ENCODE results near the gene PRKAG1.

PRKAG1 gene

DNA sequence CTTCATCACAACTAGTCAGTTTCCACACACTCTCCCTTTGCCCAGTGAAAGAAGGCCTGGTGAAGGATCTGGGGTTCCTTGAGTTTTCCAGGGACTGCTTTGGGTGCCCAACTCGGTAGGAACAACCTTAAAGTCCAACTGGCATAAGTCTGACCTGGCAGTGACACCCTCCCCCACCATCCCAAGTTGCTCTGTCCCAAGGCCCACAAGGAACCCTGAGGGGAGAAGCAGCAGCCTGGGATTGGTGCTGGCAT lies 40.4 kb upstream of the PRKAG1 start:
- no peak for TF ChIP-seq CTCF (IDR thresholded peaks at IDR 0.05; ENCODE audit: low read depth, low read length)
- DNase-seq (ENCODE audit: extremely low read depth, low read depth), result no peak

DNA sequence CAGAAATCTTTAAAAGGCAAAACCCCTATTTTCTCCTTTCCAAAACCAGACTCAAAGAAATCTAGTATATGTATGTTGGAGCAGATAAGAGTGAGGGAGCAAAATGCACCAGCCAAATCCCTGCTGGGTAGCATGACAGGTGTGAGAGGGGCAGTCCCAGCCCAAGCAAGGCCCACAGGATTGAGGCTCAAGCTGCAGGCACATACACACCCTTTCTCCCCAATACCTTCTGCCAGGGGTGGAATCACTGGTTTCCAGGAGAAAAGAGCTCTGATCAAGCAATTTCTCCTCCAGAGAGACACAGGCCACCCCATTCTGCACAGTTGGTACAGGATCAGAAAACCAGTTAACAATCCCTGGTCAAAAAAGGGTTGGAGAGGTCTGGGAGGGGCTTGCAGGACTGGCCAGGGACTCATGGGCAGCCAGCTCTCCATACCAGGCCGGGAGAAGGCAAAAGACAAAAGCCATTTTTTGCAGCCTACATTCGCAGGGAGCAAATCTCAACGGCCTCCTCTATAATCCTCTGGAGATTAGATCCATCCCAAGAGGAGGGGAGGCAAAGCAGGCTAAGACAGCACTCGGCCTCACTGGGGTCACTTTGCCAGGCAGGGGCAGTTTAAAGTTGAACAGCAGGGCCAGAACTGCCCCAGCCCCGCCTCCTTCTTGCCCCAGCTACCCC lies 39.9 kb upstream of the PRKAG1 start:
- no peak for DNase-seq (ENCODE audit: extremely low read depth, low read depth)
- no peak for TF ChIP-seq CTCF (IDR thresholded peaks at IDR 0.05; ENCODE audit: low read depth, low read length)

GRCh38 chr12:49057888-49058287 lies 39.3 kb upstream of the PRKAG1 start:
- DNase-seq (ENCODE audit: extremely low read depth, low read depth), result no peak
- no peak for TF ChIP-seq CTCF (IDR thresholded peaks at IDR 0.05; ENCODE audit: low read depth, low read length)

- peak; percentile 34 for DNase-seq (ENCODE audit: extremely low read depth, low read depth)
Observed at GRCh38 chr12:49055978-49056754, 37.6 kb upstream of the PRKAG1 start.

DNA sequence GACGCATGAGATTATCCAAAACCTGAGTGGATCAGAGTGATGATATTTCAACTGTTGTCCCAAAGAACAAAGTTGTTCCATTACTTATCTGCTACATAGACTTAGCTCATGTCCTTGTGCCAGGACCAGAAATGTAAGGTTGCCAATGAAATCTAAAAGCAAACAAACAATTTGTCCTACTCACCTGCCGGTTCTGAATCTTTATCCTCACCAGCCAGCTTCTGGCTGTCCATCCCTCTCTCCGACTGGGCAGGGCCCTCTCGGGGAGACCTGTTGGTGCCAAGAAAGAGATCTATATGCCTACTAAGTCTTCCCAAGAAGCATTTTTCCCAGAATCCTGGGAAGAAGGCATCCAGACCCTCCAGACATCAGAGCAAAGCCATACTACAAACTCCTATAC lies 36.5 kb upstream of the PRKAG1 start:
- TF ChIP-seq CTCF (IDR thresholded peaks at IDR 0.05; ENCODE audit: low read depth, low read length), result no peak
- no peak for DNase-seq (ENCODE audit: extremely low read depth, low read depth)

More at GRCh38 chr12:49055978-49056754, 37.6 kb upstream of the PRKAG1 start:
- no peak for TF ChIP-seq CTCF (IDR thresholded peaks at IDR 0.05; ENCODE audit: low read depth, low read length)

DNA sequence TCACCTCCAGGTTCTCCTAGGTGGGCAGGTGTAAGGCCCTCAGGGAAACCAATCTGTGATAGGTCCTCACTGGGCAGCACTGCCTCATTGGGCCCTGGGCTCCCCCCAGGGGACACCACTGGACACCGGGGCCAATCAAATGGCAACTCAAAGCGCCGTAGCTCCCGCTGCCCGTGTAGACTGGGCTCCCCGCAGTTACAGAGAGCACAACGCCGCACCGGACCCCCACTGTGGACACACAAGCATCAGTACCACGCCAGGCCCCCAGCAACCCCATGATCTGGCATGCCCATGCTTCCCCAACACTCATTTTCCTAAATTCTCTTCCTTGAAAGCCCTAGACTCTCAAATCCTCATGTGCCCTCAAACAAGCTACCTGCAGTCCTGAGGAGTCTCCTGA lies 35.9 kb upstream of the PRKAG1 start:
- TF ChIP-seq CTCF (IDR thresholded peaks at IDR 0.05; ENCODE audit: low read depth, low read length), result no peak
- DNase-seq (ENCODE audit: extremely low read depth, low read depth), result no peak

DNA sequence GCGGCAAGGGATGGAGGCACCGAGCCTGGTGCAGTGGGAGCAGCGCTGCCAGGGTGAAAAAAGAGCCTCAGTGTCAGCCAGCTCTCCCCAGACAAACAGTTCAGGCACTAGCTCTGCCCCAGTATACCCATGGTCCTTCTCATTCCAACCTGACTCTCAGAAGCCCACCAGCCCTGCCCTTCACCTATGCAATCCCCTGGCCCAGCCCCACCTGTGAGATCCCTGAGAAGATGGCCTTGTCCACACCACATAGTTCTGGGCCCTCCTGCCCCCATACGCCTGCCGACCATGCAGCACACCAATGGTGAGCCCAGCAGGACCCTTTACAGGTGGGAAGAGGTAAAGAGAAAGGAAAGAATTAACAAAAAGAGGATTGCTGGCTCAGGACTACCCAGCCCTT lies 35.5 kb upstream of the PRKAG1 start:
- no peak for TF ChIP-seq CTCF (IDR thresholded peaks at IDR 0.05; ENCODE audit: low read depth, low read length)
- DNase-seq (ENCODE audit: extremely low read depth, low read depth), result no peak

All from AG09319 (cell line).